ENCODE measurements around the gene COL11A2. TPM values are rescaled to one million over a fixed set of nuclear protein-coding genes. Genes with fewer than 3 reads are reported as not detected.

Gene COL11A2
- total and polyA plus RNA-seq, 2 experiments from 2014 or later: 1.6 to 2.7 TPM

DNA sequence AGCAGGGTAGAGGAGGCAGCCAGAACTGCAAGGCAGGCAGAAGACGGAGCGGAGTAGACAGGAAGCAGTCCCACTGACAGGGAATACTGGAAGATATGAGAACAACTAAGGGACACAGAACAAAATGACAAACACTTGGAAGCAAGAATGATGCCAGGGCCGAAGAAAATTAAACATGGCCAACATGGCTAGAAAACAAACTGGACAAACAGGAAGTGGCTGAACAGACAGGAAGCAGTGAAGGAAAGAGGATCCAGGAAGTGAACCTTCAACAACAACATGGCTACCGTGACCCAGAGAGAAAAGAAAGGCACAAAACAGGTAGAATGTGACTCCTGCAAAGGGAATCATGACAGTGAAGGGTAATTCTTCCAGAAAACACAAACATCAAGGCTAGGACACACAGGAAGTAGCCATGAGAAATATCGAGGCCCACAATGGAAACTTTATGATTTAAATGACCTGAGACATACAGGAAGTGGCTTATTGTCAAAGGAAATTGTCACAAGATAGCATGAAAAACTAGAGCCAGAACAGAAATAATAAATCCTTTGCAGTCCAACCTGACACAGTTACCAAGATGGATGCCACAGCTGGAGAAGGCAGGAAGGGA lies 9.1 kb downstream of the COL11A2 start:
- no peak for ATAC-seq
- peaks cover 14% of the 10 kb centered on the region; the same call in 1 of the 2 replicates for H3K9me2 ChIP-seq (ENCODE audit: insufficient read depth)
- peaks cover 14% of the 10 kb centered on the region for H3K27me3 Mint-ChIP-seq (ENCODE audit: insufficient read depth, low read depth, poor library complexity)
- no peaks in the 10 kb centered on the region for H3K27me3 ChIP-seq (ENCODE audit: insufficient read depth)
- no peak overlapping the region for H3K27ac Mint-ChIP-seq
- no peak overlapping the region for H3K4me2 ChIP-seq
- H3K4me1 Mint-ChIP-seq: peaks cover 13% of the 10 kb centered on the region
- DNase-seq (ENCODE audit: low spot score): no peak
- H2AFZ ChIP-seq: peak overlapping the region; percentile 89
- no peak overlapping the region for H3K4me3 Mint-ChIP-seq
- H3K36me3 Mint-ChIP-seq (ENCODE audit: low read depth): no peaks in the 10 kb centered on the region; the same call in 2 of the 3 replicates
- no peaks in the 10 kb centered on the region for H4K20me1 ChIP-seq (replicated peaks; ENCODE audit: insufficient read depth)
- TF ChIP-seq STAT1 (IDR thresholded peaks at IDR 0.05; ENCODE audit: unreplicated experiment) (no peak), POLR2AphosphoS5 (IDR thresholded peaks at IDR 0.05; ENCODE audit: low read depth) (no peak), JUNB (IDR thresholded peaks at IDR 0.05; ENCODE audit: unreplicated experiment) (no peak), EZH2phosphoT487 (IDR thresholded peaks at IDR 0.05; ENCODE audit: unreplicated experiment) (no peak), NANOG (IDR thresholded peaks at IDR 0.05; ENCODE audit: borderline replicate concordance) (no peak), ZNF114 (CRISPR knock-in tag; IDR thresholded peaks at IDR 0.05) (no peak)
- TF ChIP-seq, protein P1, sequence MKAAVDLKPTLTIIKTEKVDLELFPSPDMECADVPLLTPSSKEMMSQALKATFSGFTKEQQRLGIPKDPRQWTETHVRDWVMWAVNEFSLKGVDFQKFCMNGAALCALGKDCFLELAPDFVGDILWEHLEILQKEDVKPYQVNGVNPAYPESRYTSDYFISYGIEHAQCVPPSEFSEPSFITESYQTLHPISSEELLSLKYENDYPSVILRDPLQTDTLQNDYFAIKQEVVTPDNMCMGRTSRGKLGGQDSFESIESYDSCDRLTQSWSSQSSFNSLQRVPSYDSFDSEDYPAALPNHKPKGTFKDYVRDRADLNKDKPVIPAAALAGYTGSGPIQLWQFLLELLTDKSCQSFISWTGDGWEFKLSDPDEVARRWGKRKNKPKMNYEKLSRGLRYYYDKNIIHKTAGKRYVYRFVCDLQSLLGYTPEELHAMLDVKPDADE (IDR thresholded peaks at IDR 0.05): no peak
- H3K4me1 ChIP-seq (ENCODE audit: insufficient read depth): no peaks in the 10 kb centered on the region
- H3K9me3 Mint-ChIP-seq: no peaks in the 10 kb centered on the region
- H3F3A ChIP-seq (replicated peaks; ENCODE audit: low read depth): no peaks in the 10 kb centered on the region
- H3K27ac ChIP-seq (ENCODE audit: low read depth): no peak overlapping the region
- H3K36me3 ChIP-seq (ENCODE audit: insufficient read depth): no peaks in the 10 kb centered on the region
- H3K4me3 ChIP-seq: no peak overlapping the region
- H3K79me2 ChIP-seq (replicated peaks; ENCODE audit: insufficient read depth): no peaks in the 10 kb centered on the region

DNA sequence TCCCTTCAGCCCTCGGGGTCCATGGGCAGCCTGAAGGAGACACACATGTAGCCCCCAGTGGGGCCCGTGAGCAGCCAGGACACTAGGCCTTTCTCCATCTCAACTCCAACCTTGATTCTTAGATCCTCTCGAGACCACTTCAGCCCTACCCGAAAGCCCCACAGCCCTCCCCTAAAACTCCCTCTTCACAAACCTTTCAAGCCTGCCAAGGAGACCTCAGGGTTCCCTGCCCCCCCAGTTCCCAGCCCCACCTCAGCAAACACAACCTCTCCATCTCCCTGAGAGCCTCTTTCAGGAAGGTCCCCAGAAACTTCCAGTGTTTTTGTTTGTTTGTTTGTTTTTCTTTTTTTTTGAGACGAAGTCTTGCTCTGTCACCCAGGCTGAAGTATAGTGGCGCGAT lies 11.1 kb downstream of the COL11A2 start:
- Mint-ChIP-seq H3K27ac (no peak overlapping the region), H3K27me3 (ENCODE audit: insufficient read depth, low read depth, poor library complexity) (peaks cover 12% of the 10 kb centered on the region), H3K4me3 (no peak overlapping the region; the same call in 2 of the 3 replicates), H3K4me1 (peaks cover 13% of the 10 kb centered on the region), H3K36me3 (ENCODE audit: low read depth) (no peaks in the 10 kb centered on the region; the same call in 2 of the 3 replicates), H3K9me3 (no peaks in the 10 kb centered on the region)
- no peak for ATAC-seq
- Histone ChIP-seq H3K36me3 (ENCODE audit: insufficient read depth) (no peaks in the 10 kb centered on the region), H3K79me2 (replicated peaks; ENCODE audit: insufficient read depth) (no peaks in the 10 kb centered on the region), H3K27ac (ENCODE audit: low read depth) (no peak overlapping the region), H3K9me2 (ENCODE audit: insufficient read depth) (peaks cover 14% of the 10 kb centered on the region; the same call in 1 of the 2 replicates), H4K20me1 (replicated peaks; ENCODE audit: insufficient read depth) (no peaks in the 10 kb centered on the region), H3K27me3 (ENCODE audit: insufficient read depth) (no peaks in the 10 kb centered on the region), H3F3A (replicated peaks; ENCODE audit: low read depth) (no peaks in the 10 kb centered on the region), H3K4me1 (ENCODE audit: insufficient read depth) (no peaks in the 10 kb centered on the region), H2AFZ (no peak overlapping the region), H3K4me3 (no peak overlapping the region), H3K4me2 (no peak overlapping the region)
- DNase-seq (ENCODE audit: low spot score): no peak
- TF ChIP-seq EZH2phosphoT487 (IDR thresholded peaks at IDR 0.05; ENCODE audit: unreplicated experiment) (no peak), NANOG (IDR thresholded peaks at IDR 0.05; ENCODE audit: borderline replicate concordance) (no peak), EZH2 (IDR thresholded peaks at IDR 0.05; ENCODE audit: low read depth, unreplicated experiment) (no peak)
- TF ChIP-seq, protein P2, sequence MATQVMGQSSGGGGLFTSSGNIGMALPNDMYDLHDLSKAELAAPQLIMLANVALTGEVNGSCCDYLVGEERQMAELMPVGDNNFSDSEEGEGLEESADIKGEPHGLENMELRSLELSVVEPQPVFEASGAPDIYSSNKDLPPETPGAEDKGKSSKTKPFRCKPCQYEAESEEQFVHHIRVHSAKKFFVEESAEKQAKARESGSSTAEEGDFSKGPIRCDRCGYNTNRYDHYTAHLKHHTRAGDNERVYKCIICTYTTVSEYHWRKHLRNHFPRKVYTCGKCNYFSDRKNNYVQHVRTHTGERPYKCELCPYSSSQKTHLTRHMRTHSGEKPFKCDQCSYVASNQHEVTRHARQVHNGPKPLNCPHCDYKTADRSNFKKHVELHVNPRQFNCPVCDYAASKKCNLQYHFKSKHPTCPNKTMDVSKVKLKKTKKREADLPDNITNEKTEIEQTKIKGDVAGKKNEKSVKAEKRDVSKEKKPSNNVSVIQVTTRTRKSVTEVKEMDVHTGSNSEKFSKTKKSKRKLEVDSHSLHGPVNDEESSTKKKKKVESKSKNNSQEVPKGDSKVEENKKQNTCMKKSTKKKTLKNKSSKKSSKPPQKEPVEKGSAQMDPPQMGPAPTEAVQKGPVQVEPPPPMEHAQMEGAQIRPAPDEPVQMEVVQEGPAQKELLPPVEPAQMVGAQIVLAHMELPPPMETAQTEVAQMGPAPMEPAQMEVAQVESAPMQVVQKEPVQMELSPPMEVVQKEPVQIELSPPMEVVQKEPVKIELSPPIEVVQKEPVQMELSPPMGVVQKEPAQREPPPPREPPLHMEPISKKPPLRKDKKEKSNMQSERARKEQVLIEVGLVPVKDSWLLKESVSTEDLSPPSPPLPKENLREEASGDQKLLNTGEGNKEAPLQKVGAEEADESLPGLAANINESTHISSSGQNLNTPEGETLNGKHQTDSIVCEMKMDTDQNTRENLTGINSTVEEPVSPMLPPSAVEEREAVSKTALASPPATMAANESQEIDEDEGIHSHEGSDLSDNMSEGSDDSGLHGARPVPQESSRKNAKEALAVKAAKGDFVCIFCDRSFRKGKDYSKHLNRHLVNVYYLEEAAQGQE (IDR thresholded peaks at IDR 0.05; ENCODE audit: unreplicated experiment): no peak
- TF ChIP-seq, protein P1 (IDR thresholded peaks at IDR 0.05): no peak

All from GM23338 (cell line).